Ectodermal cell (in vitro differentiated cells): ENCODE data around the gene DHPS. TPM values are rescaled to one million over a fixed set of nuclear protein-coding genes. Genes with fewer than 3 reads are reported as not detected.
"Not testable (repeated sequence)": the region's sequence is repeated elsewhere in the genome, so short reads cannot be mapped to it uniquely, and the experiment has no call there.

ENCODE experiments used
- H3K27ac ChIP-seq: 2 replicates; pipeline ENCODE4 v1.7.0; 2013; ENCODE audit warnings: mild to moderate bottlenecking, low read depth, low read length; ENCODE audit not compliant: insufficient read depth, poor library complexity, severe bottlenecking
- H3K27me3 ChIP-seq: 2 replicates; pipeline ENCODE4 v1.7.0; 2013; ENCODE audit warnings: mild to moderate bottlenecking, low read length; ENCODE audit not compliant: insufficient read depth, control insufficient read depth, poor library complexity, severe bottlenecking
- H3K36me3 ChIP-seq: one replicate; pipeline ENCODE4 v1.7.0; 2013; ENCODE audit warnings: low read length; ENCODE audit not compliant: control insufficient read depth, insufficient read depth
- H3K4me1 ChIP-seq: one replicate; pipeline ENCODE4 v1.7.0; 2013; ENCODE audit warnings: low read length; ENCODE audit not compliant: control insufficient read depth, insufficient read depth
- H3K4me3 ChIP-seq: 2 replicates; pipeline ENCODE4 v1.7.0; 2013; ENCODE audit warnings: low read depth, low read length, control low read depth; ENCODE audit not compliant: insufficient read depth
- H3K9me3 ChIP-seq: 2 replicates; pipeline ENCODE4 v1.7.0; 2013; ENCODE audit warnings: mild to moderate bottlenecking, low read length, moderate library complexity; ENCODE audit not compliant: control insufficient read depth
- WGBS, 2 experiments: methylation state at CpG; one replicate each; pipeline ENCODE4 v1.1.7; 2013; ENCODE audit warnings: missing lambda C conversion rate in 2 of 2; 5-methylcytosine and 5-hydroxymethylcytosine counted together
- polyA plus RNA-seq, 4 experiments: library from polyadenylated mRNA; stranded (reverse); fragments of 50-300 nt; gene quantifications; one replicate each; pipeline ENCODE4 v1.2.3, GENCODE V29; 2013

The DHPS gene
- polyA plus RNA-seq (2013, experiment 1 of 4), result 96.6 TPM
- 87.1 TPM for polyA plus RNA-seq (2013, experiment 2 of 4)
- polyA plus RNA-seq (2013, experiment 3 of 4), result 81.7 TPM
- polyA plus RNA-seq (2013, experiment 4 of 4), result 88.5 TPM

- peak within 1 kb of the TSS; percentile 98 for H3K27ac ChIP-seq
These were observed at the start of gene DHPS for GRCh38 chr19:12681074-12681987. Gene DHPS (minus strand): TSS chr19:12681880. CDS start chr19:12681766, 114 bp downstream.

GRCh38 chr19:12731337-12731736 lies 49.7 kb upstream of the DHPS start:
- H3K9me3 ChIP-seq, result no peaks in the 10 kb centered on the region
- H3K27ac ChIP-seq, result no peak overlapping the region
- H3K27me3 ChIP-seq, result no peaks in the 10 kb centered on the region
- H3K36me3 ChIP-seq, result peaks cover 17% of the 10 kb centered on the region
- WGBS, 2 experiments, result 96% methylated on average over 24 of the region's 24 CpGs
- H3K4me3 ChIP-seq, result no peak overlapping the region
- peaks cover 7% of the 10 kb centered on the region for H3K4me1 ChIP-seq

More at GRCh38 chr19:12681074-12681987, at the start of gene DHPS:
- Histone ChIP-seq H3K4me1 (no peaks in the 10 kb centered on the region), H3K36me3 (peaks cover 28% of the 10 kb centered on the region), H3K27me3 (no peaks in the 10 kb centered on the region), H3K9me3 (no peaks in the 10 kb centered on the region), H3K4me3 (peak within 1 kb of the TSS; percentile 95)
- WGBS, 2 experiments, result 0% methylated on average over 68 of the region's 68 CpGs

- peaks cover 17% of the 10 kb centered on the region for H3K36me3 ChIP-seq
- H3K27ac ChIP-seq, result no peak overlapping the region
- WGBS, 2 experiments, result 94 to 96% methylated on average over 3 of the region's 3 CpGs
- no peaks in the 10 kb centered on the region for H3K27me3 ChIP-seq
- H3K9me3 ChIP-seq, result no peaks in the 10 kb centered on the region
- peaks cover 7% of the 10 kb centered on the region for H3K4me1 ChIP-seq
- H3K4me3 ChIP-seq, result no peak overlapping the region
These were observed 48.4 kb upstream of the DHPS start for GRCh38 chr19:12730064-12730463.

GRCh38 chr19:12727745-12728433 lies 46.2 kb upstream of the DHPS start:
- Histone ChIP-seq H3K4me3 (no peak overlapping the region), H3K27me3 (no peaks in the 10 kb centered on the region), H3K9me3 (no peaks in the 10 kb centered on the region), H3K4me1 (peaks cover 2% of the 10 kb centered on the region), H3K27ac (no peak overlapping the region), H3K36me3 (peaks cover 17% of the 10 kb centered on the region)
- WGBS, 2 experiments, result 92 to 95% methylated on average over 9 of the region's 9 CpGs

GRCh38 chr19:12726988-12727316 lies 45.3 kb upstream of the DHPS start:
- Histone ChIP-seq H3K27ac (no peak overlapping the region), H3K9me3 (no peaks in the 10 kb centered on the region), H3K4me3 (no peak overlapping the region), H3K27me3 (no peaks in the 10 kb centered on the region), H3K4me1 (no peaks in the 10 kb centered on the region), H3K36me3 (peaks cover 17% of the 10 kb centered on the region)
- 95 to 100% methylated on average over 1 to 2 of the region's 2 CpGs for WGBS, 2 experiments

- not testable (repeated sequence) for H3K27me3 ChIP-seq, H3K9me3 ChIP-seq, H3K4me1 ChIP-seq, H3K27ac ChIP-seq, H3K4me3 ChIP-seq
- H3K36me3 ChIP-seq, result peaks cover 11% of the 10 kb centered on the region
- WGBS, 2 experiments, result 95 to 97% methylated on average over 10 of the region's 10 CpGs
These were observed 43.9 kb upstream of the DHPS start for GRCh38 chr19:12725612-12726011.

- WGBS, 2 experiments, result 6 to 8% methylated on average over 28 of the region's 28 CpGs
- H3K27ac ChIP-seq, result peak within 1 kb of the TSS; percentile 85
- no peaks in the 10 kb centered on the region for H3K4me1 ChIP-seq
These were observed 42.2 kb upstream of the DHPS start, which contains the start of gene TNPO2 for GRCh38 chr19:12723641-12724426. Gene TNPO2 (minus strand): TSS chr19:12723932. CDS start chr19:12720977, 2,955 bp downstream.

GRCh38 chr19:12723381-12723640 lies 41.6 kb upstream of the DHPS start:
- Histone ChIP-seq H3K36me3 (peaks cover 6% of the 10 kb centered on the region), H3K27me3 (no peaks in the 10 kb centered on the region), H3K27ac (peak overlapping the region; percentile 85), H3K4me1 (no peaks in the 10 kb centered on the region), H3K4me3 (peak overlapping the region; percentile 65), H3K9me3 (no peaks in the 10 kb centered on the region)
- WGBS, 2 experiments, result 0 to 1% methylated on average over 7 of the region's 7 CpGs

More at GRCh38 chr19:12723641-12724426, 42.2 kb upstream of the DHPS start, which contains the start of gene TNPO2:
- H3K36me3 ChIP-seq, result peaks cover under 1% of the 10 kb centered on the region
- no peaks in the 10 kb centered on the region for H3K27me3 ChIP-seq
- peak within 1 kb of the TSS; percentile 65 for H3K4me3 ChIP-seq
- no peaks in the 10 kb centered on the region for H3K9me3 ChIP-seq

- peaks cover 8% of the 10 kb centered on the region for H3K36me3 ChIP-seq
- no peaks in the 10 kb centered on the region for H3K4me1 ChIP-seq
- 0% methylated on average over 30 to 32 of the region's 32 CpGs for WGBS, 2 experiments
These were observed 41.1 kb upstream of the DHPS start for GRCh38 chr19:12722566-12723380.

More at GRCh38 chr19:12722566-12723380, 41.1 kb upstream of the DHPS start:
- no peaks in the 10 kb centered on the region for H3K27me3 ChIP-seq
- peak overlapping the region; percentile 86 for H3K27ac ChIP-seq
- peak overlapping the region; percentile 65 for H3K4me3 ChIP-seq
- H3K9me3 ChIP-seq, result no peaks in the 10 kb centered on the region
